ENCODE data around the gene ZBTB38.

GRCh38 chr3:141332416-141332815 is 35.9 kb upstream of the ZBTB38 start:
- TF ChIP-seq CTCF (conservative IDR thresholded peaks at IDR 0.05; ENCODE audit: low read depth, low read length) (no peak), EZH2 (IDR thresholded peaks at IDR 0.05; ENCODE audit: low read length, unreplicated experiment) (no peak), EZH2phosphoT487 (IDR thresholded peaks at IDR 0.05; ENCODE audit: borderline replicate concordance, low read length) (no peak)
